Stomach (tissue), 9 donors: Measurements from ENCODE around the gene EHMT1. TPM values are rescaled to one million over a fixed set of nuclear protein-coding genes. Genes with fewer than 3 reads are reported as not detected.

ENCODE experiments used
- DNase-seq, 2 donors: peaks; one replicate each; pipeline versions ENCODE4 v3.0.0 to v3.0.0-alpha.2; 2013 to 2019
- H3K27ac ChIP-seq, 5 donors: fragments of 200-600 bp in 4 of 5; sonication (generic) in 4 of 5; one replicate each; pipeline ENCODE4 v1.5.1; 2013 to 2019; ENCODE audit warnings: mild to moderate bottlenecking in 1 of 5, moderate library complexity in 1 of 5
- H3K27me3 ChIP-seq, 3 donors: fragments of 200-600 bp; sonication (generic); one replicate each; pipeline ENCODE4 v1.5.1; 2017 to 2019; ENCODE audit warnings: mixed run types in 1 of 3
- H3K36me3 ChIP-seq, 4 donors: fragments of 200-600 bp; sonication (generic); 1 replicate in 3 of 4; 2 replicates in 1 of 4; pipeline ENCODE4 v1.5.1; 2016 to 2019
- H3K4me1 ChIP-seq, 4 donors: fragments of 200-600 bp; sonication (generic); one replicate each; pipeline ENCODE4 v1.5.1; 2016 to 2019
- H3K4me3 ChIP-seq, 4 donors: fragments of 200-600 bp; sonication (generic) in 3 of 4; one replicate each; pipeline ENCODE4 v1.5.1; 2016 to 2019; ENCODE audit warnings: mild to moderate bottlenecking in 1 of 4
- H3K9me3 ChIP-seq, 4 donors: fragments of 200-600 bp; sonication (generic); one replicate each; pipeline ENCODE4 v1.5.1; 2016 to 2019
- CTCF ChIP-seq, 7 experiments: fragments of 450-650 bp in 4 of 7; fragments of 200-600 bp in 3 of 7; sonication (generic) in 3 of 7; IDR thresholded peaks; one replicate each; pipeline ENCODE4 v1.5.1; 2016 to 2019; ENCODE audit warnings: antibody characterized with exemption in 7 of 7, control low read depth in 2 of 7, mild to moderate bottlenecking in 1 of 7
- EP300 ChIP-seq: sonication (generic); formaldehyde crosslinking; IDR thresholded peaks from one replicate; pipeline ENCODE4 v1.6.1; 2017; ENCODE audit warnings: antibody characterized with exemption
- POLR2A ChIP-seq, 4 donors: fragments of 450-650 bp; IDR thresholded peaks; one replicate each; pipeline ENCODE4 v1.6.1; 2016; ENCODE audit warnings: antibody characterized with exemption in 4 of 4, control low read depth in 2 of 4, mild to moderate bottlenecking in 1 of 4, moderate library complexity in 1 of 4
- POLR2AphosphoS5 ChIP-seq, 3 donors: sonication (generic); formaldehyde crosslinking; IDR thresholded peaks; one replicate each; pipeline ENCODE4 v1.6.1; 2016; ENCODE audit warnings: antibody characterized with exemption in 3 of 3
- WGBS, 5 donors: extraction: QIAGEN DNeasy Blood & Tissue Kit in 3 of 5; methylation state at CpG; one replicate each; pipeline versions ENCODE4 v1.1.5 to v1.1.7; 2013 to 2018; 5-methylcytosine and 5-hydroxymethylcytosine counted together
- intact Hi-C: fragments of 100-400 bp; cut with DNase I; formaldehyde crosslinking; loops from one replicate; pipeline ENCODE4 v1.15.1; 2023; ENCODE audit warnings: low total_unique reads
- polyA plus RNA-seq, 3 donors: library from polyadenylated mRNA; stranded (reverse); fragments of 200-250 nt; gene quantifications; one replicate each; pipeline ENCODE4 v1.2.3, GENCODE V29; 2013
- total RNA-seq, 5 donors: library from RNA; depleted of rRNA; stranded (reverse); fragments of >200 nt; gene quantifications; one replicate each; pipeline versions ENCODE4 v1.1.0 to v1.2.3, GENCODE V29; 2014 to 2016
- donor health status: healthy with polysubstance abuse.
- donor health status: Bipolar disorder and iron deficiency.
- donor health status: healthy.

The EHMT1 gene
- total and polyA plus RNA-seq, 8 donors = 23.9 to 419 (median 79.5) TPM

- Histone ChIP-seq H3K4me3 (no peak overlapping the region), H3K36me3 (peaks cover 33 to 95% (median 90%) of the 10 kb centered on the region in 4 donors), H3K4me1 (no peaks in the 10 kb centered on the region), H3K27ac (no peak overlapping the region), H3K27me3 (no peaks in the 10 kb centered on the region), H3K9me3 (no peaks in the 10 kb centered on the region)
- DNase-seq = no peak
- no peak for TF ChIP-seq CTCF (IDR thresholded peaks at IDR 0.05)
- TF ChIP-seq POLR2AphosphoS5 (IDR thresholded peaks at IDR 0.05) = no peak
- no peak for TF ChIP-seq POLR2A (IDR thresholded peaks at IDR 0.05)
- intact Hi-C loops = no loop called here
- WGBS, 5 donors = 92 to 98% (median 97%) methylated on average over 13 of the region's 13 CpGs
Observed at GRCh38 chr9:137825324-137825989, 206.7 kb downstream of the EHMT1 start.

- no peaks in the 10 kb centered on the region for H3K4me1 ChIP-seq
- 94 to 99% (median 98%) methylated on average over 17 to 20 of the region's 20 CpGs for WGBS, 5 donors
- no peak overlapping the region for H3K27ac ChIP-seq
- TF ChIP-seq CTCF (IDR thresholded peaks at IDR 0.05) (no peak), POLR2A (IDR thresholded peaks at IDR 0.05) (no peak), EP300 (no peak), POLR2AphosphoS5 (IDR thresholded peaks at IDR 0.05) (no peak)
- intact Hi-C loops = no loop called here
- no peaks in the 10 kb centered on the region for H3K27me3 ChIP-seq
- peaks cover 34 to 95% (median 89%) of the 10 kb centered on the region in 4 donors for H3K36me3 ChIP-seq
- no peak for DNase-seq
- no peaks in the 10 kb centered on the region for H3K9me3 ChIP-seq
- H3K4me3 ChIP-seq = no peak overlapping the region
Observed at GRCh38 chr9:137827908-137828526, 209.2 kb downstream of the EHMT1 start.

- no peaks in the 10 kb centered on the region for H3K4me1 ChIP-seq
- DNase-seq = peak in 1 of 2 donors; percentile 65
- H3K27me3 ChIP-seq = no peaks in the 10 kb centered on the region
- H3K36me3 ChIP-seq = peaks cover 39 to 100% (median 92%) of the 10 kb centered on the region in 4 donors
- intact Hi-C loops = no loop called here
- no peak overlapping the region for H3K27ac ChIP-seq
- no peak overlapping the region for H3K4me3 ChIP-seq
- H3K9me3 ChIP-seq = no peaks in the 10 kb centered on the region
- WGBS, 5 donors = 84 to 89% (median 86%) methylated on average over 7 to 21 of the region's 21 CpGs
- TF ChIP-seq POLR2AphosphoS5 (IDR thresholded peaks at IDR 0.05) = no peak
- no peak for TF ChIP-seq CTCF (IDR thresholded peaks at IDR 0.05)
- no peak for TF ChIP-seq POLR2A (IDR thresholded peaks at IDR 0.05)
- no peak for TF ChIP-seq EP300
Observed at GRCh38 chr9:137828527-137829259, 209.9 kb downstream of the EHMT1 start.

- Histone ChIP-seq H3K9me3 (no peaks in the 10 kb centered on the region), H3K4me1 (no peaks in the 10 kb centered on the region), H3K4me3 (no peak overlapping the region), H3K27ac (no peak overlapping the region), H3K27me3 (no peaks in the 10 kb centered on the region), H3K36me3 (peaks cover 42 to 100% (median 92%) of the 10 kb centered on the region in 4 donors)
- intact Hi-C loops = no loop called here
- DNase-seq = no peak
- TF ChIP-seq CTCF (IDR thresholded peaks at IDR 0.05) (no peak), POLR2A (IDR thresholded peaks at IDR 0.05) (no peak), POLR2AphosphoS5 (IDR thresholded peaks at IDR 0.05) (no peak), EP300 (no peak)
- WGBS, 5 donors = 88 to 96% (median 94%) methylated on average over 12 to 14 of the region's 14 CpGs
Observed at GRCh38 chr9:137829260-137829996, 210.6 kb downstream of the EHMT1 start.
